Activated CD8-positive, alpha-beta memory T cell treated with anti-CD3 and anti-CD28 coated beads for 48 hours (primary cell): Measurements from ENCODE around the gene LRRC27.
"Not testable (repeated sequence)": the region's sequence is repeated elsewhere in the genome, so short reads cannot be mapped to it uniquely, and the experiment has no call there.

Experiments used
- DNase-seq, 3 experiments: peaks; one replicate each; pipeline ENCODE4 v3.0.0-alpha.2; 2020; ENCODE audit warnings: low read depth in 2 of 3, low spot score in 2 of 3

LRRC27 gene

DNA sequence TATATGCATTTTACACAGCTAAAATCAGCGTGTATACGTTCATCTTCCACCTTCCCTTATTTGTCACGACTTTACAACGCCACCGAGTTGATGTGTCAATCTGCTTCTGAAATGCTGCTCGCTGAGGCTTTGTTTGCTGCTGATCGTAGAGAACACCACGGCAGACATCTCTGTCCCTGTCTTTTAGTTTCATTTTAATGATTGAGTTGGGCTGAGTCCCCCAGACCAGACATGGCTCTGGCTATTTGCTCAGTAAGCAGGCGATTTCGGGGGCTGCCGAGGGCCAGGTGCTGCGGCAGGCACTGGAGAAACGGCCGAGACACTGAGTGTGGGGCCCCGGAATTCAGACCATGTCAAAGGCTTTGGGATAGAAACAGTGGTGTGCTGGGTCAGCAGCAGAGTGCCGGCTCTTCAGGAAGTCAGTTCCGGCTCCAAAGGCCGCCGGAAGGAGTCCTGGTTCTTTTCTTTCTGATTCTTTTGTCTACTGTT lies 5.0 kb downstream of the LRRC27 start:
- no peak for DNase-seq

DNA sequence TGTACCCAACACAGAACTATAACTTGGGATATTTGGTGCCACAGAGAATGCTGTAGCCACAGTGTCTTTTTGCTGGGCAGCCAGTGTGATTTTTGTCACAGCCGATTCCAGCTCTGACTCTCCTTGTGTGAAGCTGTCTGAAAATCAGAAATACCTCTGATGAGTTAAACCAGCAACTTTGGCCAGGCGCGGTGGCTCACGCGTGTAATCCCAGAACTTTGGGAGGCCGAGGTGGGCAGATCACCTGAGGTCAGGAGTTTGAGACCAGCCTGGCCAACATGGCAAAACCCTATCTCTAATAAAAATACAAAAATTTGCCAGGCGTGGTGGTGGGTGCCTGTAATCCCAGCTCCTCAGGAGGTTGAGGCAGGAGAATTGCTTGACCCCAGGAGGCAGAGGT lies 5.9 kb downstream of the LRRC27 start:
- not testable (repeated sequence) for DNase-seq

DNA sequence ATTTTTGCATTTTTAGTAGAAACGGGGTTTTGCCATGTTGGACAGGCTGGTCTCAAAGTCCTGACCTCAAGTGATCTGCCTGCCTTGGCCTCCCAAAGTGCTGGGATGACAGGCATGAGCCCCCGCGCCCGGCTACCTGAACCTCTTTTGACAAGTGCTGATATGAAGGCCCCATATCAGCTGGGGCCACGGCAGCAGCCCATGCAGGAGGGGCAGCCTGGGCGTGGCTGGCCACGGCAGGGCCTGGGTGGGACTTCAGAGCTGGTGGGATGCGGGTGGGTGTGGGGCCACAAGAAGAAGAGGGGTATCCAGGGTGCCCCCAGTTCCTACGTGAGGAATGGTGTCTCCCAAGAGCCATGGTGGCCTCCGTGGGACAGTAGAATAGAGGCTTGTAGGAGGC lies 6.9 kb downstream of the LRRC27 start:
- DNase-seq, result no peak

DNA sequence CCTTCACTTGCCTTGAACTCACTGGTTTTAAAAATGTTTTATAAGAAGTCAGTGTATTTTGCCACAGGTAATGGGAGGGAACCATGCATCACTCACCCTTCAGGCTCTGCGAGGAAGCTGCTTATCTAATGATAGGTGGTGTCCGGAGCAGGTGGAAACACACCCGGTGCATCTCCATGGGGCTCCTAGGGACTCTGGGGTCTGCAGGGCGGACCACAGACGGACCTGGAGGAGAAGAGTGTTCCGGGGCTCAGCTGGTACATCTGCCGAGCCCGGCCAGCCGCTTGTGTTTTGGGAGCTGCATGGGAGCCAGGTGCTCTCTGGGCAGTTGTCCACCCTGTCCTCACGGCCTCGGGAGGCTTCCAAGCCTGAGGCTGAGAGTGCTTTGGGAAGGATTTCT lies 7.3 kb downstream of the LRRC27 start:
- DNase-seq, result no peak

DNA sequence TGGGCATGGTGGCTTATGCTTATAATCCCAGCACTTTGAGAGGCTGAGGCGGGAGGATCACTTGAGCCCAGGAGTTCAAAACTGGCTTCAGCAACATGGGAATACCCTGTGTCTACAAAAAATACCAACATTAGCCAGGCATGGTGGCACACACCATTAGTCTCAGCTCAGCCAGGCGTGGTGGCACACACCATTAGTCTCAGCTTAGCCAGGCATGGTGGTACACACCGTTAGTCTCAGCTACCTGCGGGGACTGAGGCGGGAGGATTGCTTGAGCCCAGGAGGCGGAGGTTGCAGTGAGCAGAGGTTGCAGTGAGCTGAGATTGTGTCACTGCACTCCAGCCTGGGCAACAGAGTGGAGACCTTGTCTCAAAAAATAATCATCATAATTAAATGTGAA lies 9.0 kb downstream of the LRRC27 start:
- DNase-seq, result no peak

DNA sequence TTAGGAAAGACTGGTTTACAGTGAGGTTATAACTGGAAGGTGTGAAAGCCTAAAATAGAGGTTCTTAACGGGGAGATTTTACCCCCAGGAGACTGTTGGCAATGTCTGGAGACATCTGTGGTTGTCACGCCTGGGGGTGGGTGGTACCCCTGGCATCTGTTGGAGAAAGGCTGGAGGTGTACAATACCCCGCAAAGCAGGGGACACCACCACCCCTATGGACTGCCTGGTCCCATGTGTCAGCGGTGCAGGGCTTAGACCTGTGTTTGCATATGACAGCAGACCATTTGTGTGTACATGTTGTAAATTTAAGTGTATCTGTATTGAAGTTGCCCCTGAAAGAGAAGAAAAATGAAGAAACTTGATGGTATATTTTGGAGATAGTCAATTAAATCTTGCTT lies 9.8 kb downstream of the LRRC27 start:
- no peak for DNase-seq

DNA sequence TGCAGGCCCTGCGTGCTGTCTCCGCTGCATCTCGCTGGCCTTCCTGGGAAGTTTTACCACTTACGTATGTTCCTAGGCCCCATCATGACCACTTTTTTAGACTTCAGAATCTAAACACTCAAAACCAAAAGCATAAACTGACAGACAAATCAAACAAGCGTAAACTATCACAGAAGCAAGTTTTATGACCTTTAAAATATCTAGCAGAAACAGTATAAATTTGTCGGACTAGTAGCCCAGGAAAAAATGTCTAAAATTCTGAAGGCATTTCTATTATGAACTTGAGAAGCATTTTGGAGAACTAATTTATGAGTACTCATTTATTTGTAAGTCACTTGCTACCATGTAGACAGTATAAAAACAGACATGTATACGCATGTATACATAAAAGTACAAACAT lies 10.6 kb downstream of the LRRC27 start:
- DNase-seq, result no peak

DNA sequence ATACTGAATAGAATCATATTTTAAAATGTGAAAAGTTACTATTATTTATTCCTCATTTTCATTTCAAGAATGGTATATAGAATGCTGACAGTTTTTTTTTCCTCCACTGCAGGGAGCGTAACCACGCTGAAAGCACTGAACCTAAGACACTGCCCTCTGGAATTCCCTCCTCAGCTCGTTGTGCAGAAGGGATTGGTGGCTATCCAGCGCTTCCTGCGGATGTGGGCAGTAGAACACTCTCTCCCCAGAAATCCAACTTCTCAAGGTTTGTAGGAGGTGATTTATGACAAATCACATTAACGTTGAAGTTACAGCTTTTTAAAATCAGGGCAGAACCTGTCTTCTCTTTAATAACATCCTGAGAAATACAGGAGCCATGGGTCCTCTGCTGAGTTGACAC lies 12.4 kb downstream of the LRRC27 start:
- DNase-seq, result no peak

DNA sequence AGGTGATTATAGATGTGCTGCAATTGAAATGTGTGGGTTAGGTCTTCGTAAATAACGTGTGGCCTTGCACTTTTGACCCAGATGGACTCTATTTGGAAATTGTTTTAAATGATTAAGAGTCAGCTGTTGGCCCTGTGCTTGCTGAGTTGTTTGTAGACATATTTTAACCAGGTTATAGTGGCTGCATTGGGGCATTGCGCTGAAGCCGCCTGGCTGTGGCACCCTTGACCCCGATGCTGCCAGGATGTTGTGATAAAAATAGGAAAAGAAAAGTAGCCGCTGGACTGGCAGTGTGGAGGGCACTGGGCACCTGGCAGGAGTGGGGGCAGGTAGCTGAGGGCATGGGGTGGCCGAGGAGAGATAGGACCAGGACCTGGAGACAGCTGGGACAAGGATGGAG lies 13.4 kb downstream of the LRRC27 start:
- no peak for DNase-seq

DNA sequence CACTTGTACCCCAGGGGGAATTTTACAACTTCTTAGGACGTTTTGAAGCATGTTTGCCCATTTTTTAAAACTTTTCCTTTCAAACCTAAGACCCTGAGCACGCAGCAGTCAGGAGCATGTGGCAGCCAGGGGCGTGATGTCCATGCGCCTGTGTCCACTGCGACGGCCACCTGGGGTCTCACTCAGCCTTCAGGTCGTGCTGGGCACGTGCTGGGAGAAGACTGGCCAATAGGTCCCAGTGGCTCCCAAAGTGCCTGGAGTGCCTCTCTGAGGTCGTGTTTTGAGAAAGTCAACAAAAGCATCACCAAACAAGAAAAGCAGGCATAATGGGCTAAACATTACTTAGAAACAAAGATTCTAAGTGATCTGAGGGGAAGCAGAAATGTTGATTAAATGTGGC lies 14.8 kb downstream of the LRRC27 start:
- DNase-seq, result no peak

DNA sequence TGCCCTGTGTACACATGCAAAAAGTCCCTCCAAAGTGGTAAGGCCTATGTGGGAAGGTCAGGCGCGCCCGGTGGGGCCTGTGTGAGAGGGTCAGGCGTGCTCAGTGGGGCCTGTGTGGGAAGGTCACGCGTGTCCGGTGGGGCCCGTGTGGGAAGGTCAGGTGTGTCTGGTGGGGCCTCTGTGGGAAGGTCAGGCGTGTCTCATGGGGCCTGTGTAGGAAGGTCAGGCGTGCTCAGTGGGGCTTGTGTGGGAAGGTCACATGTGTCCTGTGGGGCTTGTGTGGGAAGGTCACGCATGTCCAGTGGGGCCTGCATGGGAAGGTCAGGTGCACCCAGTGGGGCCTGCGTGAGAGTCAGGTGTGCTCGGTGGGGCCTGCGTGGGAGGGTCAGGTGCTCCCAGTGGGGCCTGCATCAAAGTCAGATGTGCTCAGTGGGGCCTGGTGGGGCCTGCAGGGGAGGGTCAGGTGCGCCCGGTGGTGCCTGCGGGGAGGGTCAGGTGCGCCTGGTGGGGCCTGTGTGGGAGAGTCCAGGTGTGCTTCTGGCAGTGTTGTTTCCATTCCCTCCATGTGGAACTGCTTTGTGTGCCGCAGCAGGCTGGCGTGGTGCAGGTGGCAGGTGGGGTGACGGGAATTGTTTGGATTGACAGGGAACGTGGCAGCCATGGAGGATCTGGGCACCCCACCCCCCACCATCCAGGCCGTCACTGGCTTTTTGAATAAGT lies 15.4 kb downstream of the LRRC27 start:
- no peak for DNase-seq

DNA sequence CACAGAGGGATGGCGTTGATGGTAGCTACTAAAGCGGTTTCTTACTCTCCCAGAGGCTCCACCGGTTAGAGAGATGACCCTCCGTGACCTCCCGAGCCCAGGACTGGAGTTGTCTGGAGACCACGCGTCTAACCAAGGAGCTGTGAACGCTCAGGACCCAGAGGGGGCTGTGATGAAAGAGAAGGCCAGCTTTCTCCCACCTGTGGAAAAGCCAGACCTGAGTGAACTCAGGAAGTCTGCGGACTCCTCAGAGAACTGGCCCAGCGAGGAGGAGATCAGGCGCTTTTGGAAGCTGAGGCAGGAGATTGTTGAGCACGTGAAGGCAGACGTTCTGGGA lies 15.9 kb downstream of the LRRC27 start:
- no peak for DNase-seq

DNA sequence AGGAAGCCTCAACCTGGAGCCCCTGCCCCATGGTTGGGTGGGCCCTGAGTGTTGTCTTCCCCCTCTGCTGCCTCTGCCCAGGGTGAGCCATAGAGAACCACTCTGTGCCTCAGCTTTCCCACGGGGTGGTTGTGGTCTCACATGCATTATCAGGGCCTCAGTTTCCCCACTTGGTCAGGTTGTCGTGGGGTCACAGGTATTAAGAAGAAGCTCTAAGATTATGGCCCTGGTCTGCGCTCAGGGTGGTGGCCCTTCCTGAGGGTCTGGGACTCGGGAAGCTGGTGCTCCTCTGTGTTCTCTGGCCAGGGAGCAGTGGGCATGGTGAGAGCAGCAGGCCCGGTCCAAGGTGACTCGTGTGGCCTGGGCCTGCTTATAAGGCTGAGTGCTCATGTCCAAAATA lies 17.8 kb downstream of the LRRC27 start:
- DNase-seq, result no peak

DNA sequence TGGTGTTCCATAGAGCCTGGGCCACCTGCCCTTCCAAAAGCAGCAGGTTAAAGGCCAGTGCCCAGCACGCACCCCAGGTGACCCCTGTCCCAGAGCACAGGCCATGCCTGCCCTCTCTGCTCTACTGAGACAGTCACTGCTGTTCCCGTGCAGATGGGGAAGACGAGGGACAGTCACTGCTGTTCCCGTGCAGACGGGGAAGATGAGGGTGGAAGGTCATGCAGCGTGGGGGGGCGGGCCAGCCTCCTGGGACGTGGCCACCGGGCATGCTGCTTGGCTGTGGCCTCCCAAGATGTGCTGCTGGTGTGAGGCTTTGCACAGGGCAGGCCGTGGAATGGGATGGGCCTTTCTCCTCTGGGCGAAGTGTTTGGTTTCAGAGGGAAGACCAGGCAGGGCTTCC lies 18.4 kb downstream of the LRRC27 start:
- no peak for DNase-seq

DNA sequence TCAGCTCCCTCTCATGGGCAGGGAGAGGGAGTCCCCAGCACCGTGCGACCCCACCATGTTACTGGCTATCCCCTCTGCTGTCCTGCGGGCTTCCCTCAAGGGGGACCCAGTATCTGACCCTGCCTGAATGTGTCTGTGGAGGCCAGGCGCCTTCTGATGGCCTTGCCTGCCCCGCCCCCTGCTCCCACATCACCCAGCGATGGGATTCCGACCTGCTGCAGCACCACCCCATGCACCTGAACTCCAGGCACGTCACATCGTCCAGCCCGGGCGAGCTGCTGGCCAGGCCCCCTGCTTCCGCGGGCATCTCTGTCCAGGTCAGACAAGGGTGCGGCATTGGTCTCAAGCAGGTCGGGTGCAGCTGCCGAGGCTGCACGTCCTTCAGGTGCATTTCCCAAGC lies 19.0 kb downstream of the LRRC27 start:
- no peak for DNase-seq

DNA sequence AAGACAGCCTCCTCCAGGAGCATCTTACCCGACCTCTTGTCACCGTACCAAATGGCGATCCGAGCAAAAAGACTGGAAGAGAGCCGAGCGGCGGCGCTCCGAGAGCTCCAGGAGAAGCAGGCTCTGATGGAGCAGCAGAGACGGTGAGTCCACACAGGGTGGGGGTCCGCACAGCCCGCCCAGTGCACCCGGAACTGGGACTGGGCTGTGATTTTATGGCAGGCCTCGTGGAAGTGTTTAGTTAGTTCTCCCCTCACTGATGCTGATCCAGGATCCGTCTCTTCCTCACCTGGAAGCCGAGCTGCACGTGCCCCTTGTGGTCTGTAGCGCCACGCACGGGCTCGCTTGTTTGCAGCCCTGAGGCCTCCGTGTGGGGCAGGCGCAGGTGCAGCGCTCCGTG lies 19.6 kb downstream of the LRRC27 start:
- DNase-seq, result no peak

DNA sequence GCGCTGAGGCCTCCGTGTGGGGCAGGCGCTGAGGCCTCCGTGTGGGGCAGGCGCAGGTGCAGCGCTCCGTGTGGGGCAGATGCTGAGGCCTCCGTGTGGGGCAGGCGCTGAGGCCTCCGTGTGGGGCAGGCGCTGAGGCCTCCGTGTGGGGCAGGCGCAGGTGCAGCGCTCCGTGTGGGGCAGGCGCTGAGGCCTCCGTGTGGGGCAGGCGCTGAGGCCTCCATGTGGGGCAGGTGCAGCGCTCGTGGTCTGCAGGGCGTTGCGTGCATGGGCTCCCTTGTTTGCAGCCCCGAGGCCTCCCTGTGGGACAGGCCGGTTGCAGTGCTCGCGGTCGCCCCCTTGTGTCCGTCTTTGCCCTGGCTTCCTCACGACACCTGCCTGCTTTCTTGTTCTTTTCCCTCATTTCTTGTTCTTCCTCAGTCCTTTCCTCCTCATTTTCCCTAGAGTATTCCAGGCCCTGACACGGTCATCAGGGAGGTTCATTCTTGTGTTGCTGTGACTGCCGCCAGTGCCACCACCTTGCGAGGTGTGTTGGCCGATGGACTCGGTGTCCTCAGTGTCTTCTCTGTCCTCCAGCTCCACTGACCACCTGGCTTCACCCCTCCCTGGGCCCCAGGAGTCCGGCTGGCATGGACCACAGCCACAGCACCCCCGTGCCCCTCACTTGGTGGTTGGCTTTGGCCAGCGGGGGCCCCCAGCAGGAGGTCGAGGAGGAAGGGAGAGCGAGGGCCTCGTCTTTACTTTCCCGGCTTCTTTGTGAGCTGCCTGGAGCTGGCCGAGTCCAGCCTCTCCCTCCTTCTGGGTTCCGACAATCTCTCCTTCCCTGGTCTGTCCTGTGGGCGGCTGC lies 20.7 kb downstream of the LRRC27 start:
- peak in 2 of 3 experiments; percentile 70 to 71 for DNase-seq

DNA sequence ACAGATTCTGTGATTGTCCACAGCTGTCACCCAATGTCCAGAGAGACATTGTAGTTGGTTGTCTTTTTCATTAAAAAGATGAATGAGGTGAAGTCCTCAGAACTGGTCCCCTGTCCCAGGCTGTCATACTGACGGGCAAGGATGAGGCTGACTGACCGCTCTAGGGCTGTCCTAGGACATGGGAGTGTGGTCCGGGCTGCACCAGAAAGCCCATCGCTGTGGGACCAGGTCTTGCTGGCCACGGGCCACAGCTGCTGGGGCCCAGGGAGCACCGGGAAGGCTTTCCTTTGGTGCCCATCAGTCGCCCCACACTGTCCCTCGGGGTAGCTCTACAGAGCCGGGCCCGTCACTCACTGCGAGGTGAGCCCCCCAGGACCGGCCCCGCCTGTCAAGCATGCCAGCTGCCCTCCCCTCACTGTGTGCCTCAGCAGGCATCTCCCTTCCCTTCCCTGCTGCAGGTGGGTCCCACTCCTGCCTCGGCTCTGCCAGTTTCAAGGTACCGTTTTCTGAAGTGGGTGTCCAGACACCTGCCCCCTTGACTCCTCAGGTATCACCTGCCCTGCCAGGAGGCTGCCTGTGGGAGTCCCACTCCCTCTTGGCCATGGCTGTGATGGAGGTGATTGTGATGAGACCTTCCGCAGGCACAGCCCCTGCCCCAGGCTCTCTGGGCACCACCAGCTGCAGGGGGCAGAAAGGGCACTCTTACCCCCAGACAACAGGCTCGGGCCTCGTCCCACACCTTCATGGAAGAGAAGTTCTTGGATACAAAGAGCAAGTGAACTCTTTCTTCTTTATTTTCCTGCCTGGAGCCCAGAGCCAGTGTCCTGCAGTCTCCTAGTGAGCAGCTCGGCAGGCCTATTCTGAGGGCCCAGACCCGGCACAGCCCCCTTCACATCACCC lies 21.7 kb downstream of the LRRC27 start:
- DNase-seq, result no peak

DNA sequence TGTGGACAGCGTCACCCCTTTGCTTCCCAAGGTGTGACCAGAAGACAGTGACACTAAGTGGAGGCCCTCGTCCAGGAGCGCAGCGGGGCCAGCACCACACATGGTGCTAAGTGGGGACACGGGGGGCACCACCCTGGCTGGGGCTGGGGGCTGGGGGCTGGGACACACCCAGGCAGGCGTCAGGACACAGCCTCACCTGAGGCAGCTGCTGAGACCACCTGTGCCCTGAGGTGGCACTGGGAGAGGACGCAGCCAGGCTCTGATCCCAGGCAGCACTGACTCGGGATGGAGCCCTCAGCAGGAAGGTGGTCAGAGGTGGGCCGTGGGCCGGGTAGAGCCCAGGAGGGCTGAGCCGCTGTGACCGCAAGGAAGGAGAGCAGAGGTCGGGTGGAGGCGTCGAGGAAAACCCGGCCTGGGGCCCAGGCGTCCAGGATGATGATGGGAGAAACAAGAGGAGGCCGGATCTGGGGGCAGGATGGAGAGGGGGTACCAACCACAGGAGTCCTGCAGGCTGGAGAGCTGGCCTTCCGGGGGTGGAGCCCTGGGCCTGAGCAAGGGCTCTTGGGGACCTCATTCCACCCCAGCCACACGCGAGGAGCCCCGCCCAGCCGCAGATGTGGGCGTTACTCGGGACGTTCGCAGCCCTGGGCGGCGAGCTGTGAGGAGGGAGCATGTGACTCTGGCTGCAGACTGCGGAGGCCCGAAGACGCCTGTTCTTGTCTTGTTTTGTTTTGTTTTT lies 22.5 kb downstream of the LRRC27 start:
- DNase-seq, result no peak

DNA sequence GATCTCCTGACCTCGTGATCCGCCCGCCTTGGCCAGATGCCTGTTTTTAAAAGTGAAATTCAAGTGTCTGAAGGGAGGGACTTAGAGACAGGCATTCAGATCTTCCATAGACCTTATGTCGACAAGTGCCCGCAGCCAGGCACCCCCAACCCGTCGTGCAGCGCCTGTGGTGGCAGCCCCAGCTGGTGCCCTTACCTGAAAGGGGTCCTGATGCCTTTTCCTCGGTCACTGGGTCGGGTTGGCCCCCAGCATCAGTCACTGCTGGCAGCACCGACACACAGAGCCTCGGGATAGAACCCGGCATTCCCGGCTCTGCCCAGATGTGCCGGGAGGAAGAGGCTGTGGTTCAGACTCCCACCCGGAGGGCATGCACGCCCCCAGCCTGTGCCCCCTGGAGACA lies 23.3 kb downstream of the LRRC27 start:
- DNase-seq, result no peak

DNA sequence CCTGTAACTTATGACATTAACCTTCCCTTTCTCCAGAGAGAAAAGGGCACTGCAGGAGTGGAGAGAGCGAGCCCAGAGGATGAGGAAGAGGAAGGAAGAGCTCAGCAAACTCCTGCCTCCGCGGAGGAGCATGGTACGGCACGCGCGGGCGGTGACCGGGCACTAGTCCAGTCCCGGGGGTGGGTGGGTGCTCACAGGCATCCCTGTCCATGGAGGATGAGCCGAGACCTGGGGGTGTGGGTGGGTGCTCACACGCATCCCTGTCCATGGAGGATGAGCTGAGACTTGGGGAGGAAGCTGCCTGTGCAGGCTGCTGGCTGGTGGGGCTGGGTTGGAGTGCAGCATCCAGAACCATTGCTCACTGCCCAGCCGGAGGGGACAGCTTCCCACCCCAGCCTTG lies 23.8 kb downstream of the LRRC27 start:
- no peak for DNase-seq
